ENCODE measurements around the gene SLC24A5.

Gene SLC24A5

GRCh38 chr15:48120745-48121144, at the start of gene SLC24A5:
Gene SLC24A5, plus strand, starts transcription at chr15:48120990. Its CDS starts 55 bp downstream, at chr15:48121045.
- Histone ChIP-seq H3K27ac (ENCODE audit: low read length) (no peak within 1 kb of the TSS), H3K9ac (ENCODE audit: low read length in 2 of 2) (no peak within 1 kb of the TSS), H3K27me3 (ENCODE audit: control insufficient read depth in 1 of 2, insufficient read depth in 2 of 2, low read length in 2 of 2) (no peaks in the 10 kb centered on the region), H3K4me3 (ENCODE audit: low read length in 2 of 2) (no peak within 1 kb of the TSS), H3K9me3 (ENCODE audit: control insufficient read depth in 2 of 2, low read length in 2 of 2) (no peaks in the 10 kb centered on the region), H3K36me3 (ENCODE audit: control insufficient read depth in 2 of 2, insufficient read depth in 2 of 2, low read length in 2 of 2) (no peaks in the 10 kb centered on the region), H3K4me1 (ENCODE audit: control insufficient read depth, insufficient read depth, low read length) (peaks cover 4% of the 10 kb centered on the region)

DNA sequence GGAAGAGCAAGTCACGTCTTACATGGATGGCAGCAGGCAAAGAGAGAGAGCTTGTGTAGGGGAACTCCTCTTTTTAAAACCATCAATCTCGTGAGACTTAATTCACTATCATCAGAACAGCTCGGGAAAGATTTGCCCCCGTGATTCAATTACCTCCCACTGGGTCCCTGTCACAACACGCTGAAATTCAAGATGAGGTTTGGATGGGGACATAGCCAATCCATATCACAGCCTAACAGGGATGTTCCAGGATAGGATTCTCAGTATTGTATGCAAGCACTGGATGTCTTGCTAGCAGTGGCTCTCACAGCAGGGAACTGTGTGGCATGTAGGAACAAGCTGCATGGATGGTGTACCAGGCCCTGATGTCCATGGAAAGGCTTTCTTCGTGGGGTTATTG, 47.8 kb upstream of the SLC24A5 start:
- Histone ChIP-seq H3K9me3 (ENCODE audit: control insufficient read depth in 2 of 2, low read length in 2 of 2) (no peaks in the 10 kb centered on the region), H3K36me3 (ENCODE audit: control insufficient read depth in 2 of 2, insufficient read depth in 2 of 2, low read length in 2 of 2) (no peaks in the 10 kb centered on the region), H3K27me3 (ENCODE audit: control insufficient read depth in 1 of 2, insufficient read depth in 2 of 2, low read length in 2 of 2) (no peaks in the 10 kb centered on the region), H3K27ac (ENCODE audit: low read length) (no peak overlapping the region), H3K4me3 (ENCODE audit: low read length in 2 of 2) (no peak overlapping the region), H3K4me1 (ENCODE audit: control insufficient read depth, insufficient read depth, low read length) (no peaks in the 10 kb centered on the region), H3K9ac (ENCODE audit: low read length in 2 of 2) (no peak overlapping the region)

DNA sequence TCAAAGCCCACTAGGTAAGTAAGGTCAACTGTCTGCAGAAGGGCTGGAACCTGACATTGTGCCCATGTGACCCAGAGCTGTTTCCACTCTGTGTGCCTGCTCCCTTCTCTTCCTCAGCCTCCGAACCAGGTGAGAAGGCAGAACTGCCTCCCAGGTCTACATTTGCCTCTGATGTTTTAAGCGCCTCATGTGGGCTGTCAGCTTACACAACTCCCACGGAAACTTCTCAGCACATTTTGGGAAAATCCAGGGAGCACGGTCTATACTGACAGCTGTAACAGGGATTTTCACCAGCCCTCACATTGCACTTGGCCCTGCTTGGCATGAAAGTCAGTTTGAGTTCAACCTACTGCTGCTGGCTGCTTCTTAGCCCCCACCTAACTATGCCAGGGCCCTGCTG, 46.9 kb upstream of the SLC24A5 start:
- H3K27ac ChIP-seq (ENCODE audit: low read length): no peak overlapping the region
- H3K36me3 ChIP-seq (ENCODE audit: control insufficient read depth in 2 of 2, insufficient read depth in 2 of 2, low read length in 2 of 2): no peaks in the 10 kb centered on the region
- no peaks in the 10 kb centered on the region for H3K27me3 ChIP-seq (ENCODE audit: control insufficient read depth in 1 of 2, insufficient read depth in 2 of 2, low read length in 2 of 2)

GRCh38 chr15:48076454-48076853, 44.3 kb upstream of the SLC24A5 start:
- Histone ChIP-seq H3K4me3 (ENCODE audit: low read length in 2 of 2) (no peak overlapping the region), H3K9me3 (ENCODE audit: control insufficient read depth in 2 of 2, low read length in 2 of 2) (no peaks in the 10 kb centered on the region), H3K36me3 (ENCODE audit: control insufficient read depth in 2 of 2, insufficient read depth in 2 of 2, low read length in 2 of 2) (no peaks in the 10 kb centered on the region), H3K4me1 (ENCODE audit: control insufficient read depth, insufficient read depth, low read length) (no peaks in the 10 kb centered on the region), H3K27me3 (ENCODE audit: control insufficient read depth in 1 of 2, insufficient read depth in 2 of 2, low read length in 2 of 2) (no peaks in the 10 kb centered on the region), H3K27ac (ENCODE audit: low read length) (no peak overlapping the region), H3K9ac (ENCODE audit: low read length in 2 of 2) (no peak overlapping the region)

More for the DNA sequence above, 46.9 kb upstream of the SLC24A5 start:
- Histone ChIP-seq H3K9ac (ENCODE audit: low read length in 2 of 2) (no peak overlapping the region), H3K4me1 (ENCODE audit: control insufficient read depth, insufficient read depth, low read length) (no peaks in the 10 kb centered on the region), H3K9me3 (ENCODE audit: control insufficient read depth in 2 of 2, low read length in 2 of 2) (no peaks in the 10 kb centered on the region), H3K4me3 (ENCODE audit: low read length in 2 of 2) (no peak overlapping the region)

- Histone ChIP-seq H3K36me3 (ENCODE audit: control insufficient read depth in 2 of 2, insufficient read depth in 2 of 2, low read length in 2 of 2) (no peaks in the 10 kb centered on the region), H3K4me1 (ENCODE audit: control insufficient read depth, insufficient read depth, low read length) (no peaks in the 10 kb centered on the region), H3K9me3 (ENCODE audit: control insufficient read depth in 2 of 2, low read length in 2 of 2) (no peaks in the 10 kb centered on the region), H3K4me3 (ENCODE audit: low read length in 2 of 2) (no peak overlapping the region), H3K9ac (ENCODE audit: low read length in 2 of 2) (no peak overlapping the region), H3K27ac (ENCODE audit: low read length) (no peak overlapping the region), H3K27me3 (ENCODE audit: control insufficient read depth in 1 of 2, insufficient read depth in 2 of 2, low read length in 2 of 2) (no peaks in the 10 kb centered on the region)
These were observed 43.1 kb upstream of the SLC24A5 start for GRCh38 chr15:48077616-48078184.

GRCh38 chr15:48084759-48085590, 35.8 kb upstream of the SLC24A5 start:
- no peak overlapping the region for H3K4me3 ChIP-seq (ENCODE audit: low read length in 2 of 2)
- H3K27ac ChIP-seq (ENCODE audit: low read length): no peak overlapping the region
- H3K4me1 ChIP-seq (ENCODE audit: control insufficient read depth, insufficient read depth, low read length): peaks cover 10% of the 10 kb centered on the region
- no peaks in the 10 kb centered on the region for H3K27me3 ChIP-seq (ENCODE audit: control insufficient read depth in 1 of 2, insufficient read depth in 2 of 2, low read length in 2 of 2)
- no peaks in the 10 kb centered on the region for H3K9me3 ChIP-seq (ENCODE audit: control insufficient read depth in 2 of 2, low read length in 2 of 2)
- H3K9ac ChIP-seq (ENCODE audit: low read length in 2 of 2): no peak overlapping the region
- H3K36me3 ChIP-seq (ENCODE audit: control insufficient read depth in 2 of 2, insufficient read depth in 2 of 2, low read length in 2 of 2): no peaks in the 10 kb centered on the region

GRCh38 chr15:48085591-48085930, 35.2 kb upstream of the SLC24A5 start:
- Histone ChIP-seq H3K9ac (ENCODE audit: low read length in 2 of 2) (no peak overlapping the region), H3K9me3 (ENCODE audit: control insufficient read depth in 2 of 2, low read length in 2 of 2) (no peaks in the 10 kb centered on the region)

GRCh38 chr15:48086133-48086532, 34.7 kb upstream of the SLC24A5 start:
- no peak overlapping the region for H3K9ac ChIP-seq (ENCODE audit: low read length in 2 of 2)
- H3K27me3 ChIP-seq (ENCODE audit: control insufficient read depth in 1 of 2, insufficient read depth in 2 of 2, low read length in 2 of 2): no peaks in the 10 kb centered on the region
- peak overlapping the region in 1 of 2 donors; percentile 28 for H3K4me3 ChIP-seq (ENCODE audit: low read length in 2 of 2)
- no peaks in the 10 kb centered on the region for H3K36me3 ChIP-seq (ENCODE audit: control insufficient read depth in 2 of 2, insufficient read depth in 2 of 2, low read length in 2 of 2)
- H3K9me3 ChIP-seq (ENCODE audit: control insufficient read depth in 2 of 2, low read length in 2 of 2): no peaks in the 10 kb centered on the region
- no peak overlapping the region for H3K27ac ChIP-seq (ENCODE audit: low read length)
- H3K4me1 ChIP-seq (ENCODE audit: control insufficient read depth, insufficient read depth, low read length): peaks cover 13% of the 10 kb centered on the region

More at GRCh38 chr15:48085591-48085930, 35.2 kb upstream of the SLC24A5 start:
- no peak overlapping the region for H3K27ac ChIP-seq (ENCODE audit: low read length)
- H3K36me3 ChIP-seq (ENCODE audit: control insufficient read depth in 2 of 2, insufficient read depth in 2 of 2, low read length in 2 of 2): no peaks in the 10 kb centered on the region
- peaks cover 13% of the 10 kb centered on the region for H3K4me1 ChIP-seq (ENCODE audit: control insufficient read depth, insufficient read depth, low read length)
- no peak overlapping the region for H3K4me3 ChIP-seq (ENCODE audit: low read length in 2 of 2)
- no peaks in the 10 kb centered on the region for H3K27me3 ChIP-seq (ENCODE audit: control insufficient read depth in 1 of 2, insufficient read depth in 2 of 2, low read length in 2 of 2)

GRCh38 chr15:48086576-48086975, 34.2 kb upstream of the SLC24A5 start:
- no peak overlapping the region for H3K27ac ChIP-seq (ENCODE audit: low read length)
- H3K27me3 ChIP-seq (ENCODE audit: control insufficient read depth in 1 of 2, insufficient read depth in 2 of 2, low read length in 2 of 2): no peaks in the 10 kb centered on the region
- peaks cover 13% of the 10 kb centered on the region for H3K4me1 ChIP-seq (ENCODE audit: control insufficient read depth, insufficient read depth, low read length)
- no peak overlapping the region for H3K9ac ChIP-seq (ENCODE audit: low read length in 2 of 2)
- peak overlapping the region in 1 of 2 donors; percentile 28 for H3K4me3 ChIP-seq (ENCODE audit: low read length in 2 of 2)
- no peaks in the 10 kb centered on the region for H3K9me3 ChIP-seq (ENCODE audit: control insufficient read depth in 2 of 2, low read length in 2 of 2)
- H3K36me3 ChIP-seq (ENCODE audit: control insufficient read depth in 2 of 2, insufficient read depth in 2 of 2, low read length in 2 of 2): no peaks in the 10 kb centered on the region

GRCh38 chr15:48087844-48088243, 32.9 kb upstream of the SLC24A5 start:
- Histone ChIP-seq H3K9ac (ENCODE audit: low read length in 2 of 2) (no peak overlapping the region), H3K27ac (ENCODE audit: low read length) (no peak overlapping the region), H3K27me3 (ENCODE audit: control insufficient read depth in 1 of 2, insufficient read depth in 2 of 2, low read length in 2 of 2) (no peaks in the 10 kb centered on the region), H3K4me1 (ENCODE audit: control insufficient read depth, insufficient read depth, low read length) (peaks cover 13% of the 10 kb centered on the region), H3K36me3 (ENCODE audit: control insufficient read depth in 2 of 2, insufficient read depth in 2 of 2, low read length in 2 of 2) (no peaks in the 10 kb centered on the region), H3K9me3 (ENCODE audit: control insufficient read depth in 2 of 2, low read length in 2 of 2) (no peaks in the 10 kb centered on the region), H3K4me3 (ENCODE audit: low read length in 2 of 2) (no peak overlapping the region)

GRCh38 chr15:48089702-48090101, 31.1 kb upstream of the SLC24A5 start:
- Histone ChIP-seq H3K4me1 (ENCODE audit: control insufficient read depth, insufficient read depth, low read length) (peaks cover 13% of the 10 kb centered on the region), H3K9me3 (ENCODE audit: control insufficient read depth in 2 of 2, low read length in 2 of 2) (no peaks in the 10 kb centered on the region), H3K27me3 (ENCODE audit: control insufficient read depth in 1 of 2, insufficient read depth in 2 of 2, low read length in 2 of 2) (no peaks in the 10 kb centered on the region), H3K4me3 (ENCODE audit: low read length in 2 of 2) (no peak overlapping the region), H3K9ac (ENCODE audit: low read length in 2 of 2) (no peak overlapping the region), H3K36me3 (ENCODE audit: control insufficient read depth in 2 of 2, insufficient read depth in 2 of 2, low read length in 2 of 2) (no peaks in the 10 kb centered on the region), H3K27ac (ENCODE audit: low read length) (no peak overlapping the region)

All from stomach smooth muscle (tissue), 2 donors.